Measurements from ENCODE around the gene ACY1. TPM values are rescaled to one million over a fixed set of nuclear protein-coding genes. Genes with fewer than 3 reads are reported as not detected.

Gene ACY1
- total RNA-seq, 1 experiment from 2014 or later = 62.6 TPM

- H3K18ac ChIP-seq (ENCODE audit: insufficient read length, low read depth, low read length) = no peak overlapping the region
- H3K9ac ChIP-seq (ENCODE audit: extremely low read depth, insufficient read length, low read length) = no peak overlapping the region
- no peaks in the 10 kb centered on the region for H3K9me3 ChIP-seq (ENCODE audit: control insufficient read depth, low read depth, low read length)
- Mint-ChIP-seq H3K9me3 (no peaks in the 10 kb centered on the region), H3K4me1 (peaks cover 0 to 9% of the 10 kb centered on the region in 2 experiments; a peak in 2 of 4 replicates), H3K27me3 (ENCODE audit: low read depth) (peaks cover 2% of the 10 kb centered on the region), H3K4me3 (no peak overlapping the region), H3K27ac (no peak overlapping the region), H3K36me3 (ENCODE audit: insufficient read depth in 1 of 3, low read depth in 3 of 3) (no peaks in the 10 kb centered on the region)
- no peak for DNase-seq
- no peaks in the 10 kb centered on the region for H3K79me2 ChIP-seq (ENCODE audit: insufficient read depth, low read length)
- H3K14ac ChIP-seq (ENCODE audit: insufficient read depth, low read length) = no peak overlapping the region; the same call in 1 of the 2 replicates
- H3K23ac ChIP-seq (ENCODE audit: insufficient read length, low read depth, low read length) = no peak overlapping the region
- no peaks in the 10 kb centered on the region for H3K23me2 ChIP-seq (ENCODE audit: insufficient read length, low read depth, low read length, poor library complexity, severe bottlenecking)
- no peak overlapping the region for H2AK5ac ChIP-seq (ENCODE audit: insufficient read length, low read length)
- no peak overlapping the region for H2BK20ac ChIP-seq (ENCODE audit: low read depth, low read length, poor library complexity, severe bottlenecking)
- H4K91ac ChIP-seq (ENCODE audit: insufficient read length, low read depth, low read length) = no peak overlapping the region
- H3K27ac ChIP-seq (ENCODE audit: insufficient read length, low read depth, low read length) = no peak overlapping the region
- H3K4me2 ChIP-seq (ENCODE audit: insufficient read depth, insufficient read length, low read length) = no peak overlapping the region
- no peak overlapping the region for H2BK15ac ChIP-seq (ENCODE audit: low read depth, low read length)
- H2BK12ac ChIP-seq (ENCODE audit: insufficient read length, low read depth, low read length) = no peak overlapping the region
- H2AFZ ChIP-seq (ENCODE audit: low read length) = no peak overlapping the region
- H3K79me1 ChIP-seq (ENCODE audit: insufficient read depth, low read depth, low read length, poor library complexity, severe bottlenecking) = no peaks in the 10 kb centered on the region
- H3K27me3 ChIP-seq (ENCODE audit: insufficient read depth, low read length) = no peaks in the 10 kb centered on the region
- no peaks in the 10 kb centered on the region for H3K4me1 ChIP-seq (ENCODE audit: insufficient read depth, low read length)
- H4K5ac ChIP-seq (ENCODE audit: insufficient read length, low read depth, low read length) = no peak overlapping the region
- H3T11ph ChIP-seq (ENCODE audit: low read length) = no peak overlapping the region
- no peak overlapping the region for H2BK5ac ChIP-seq (ENCODE audit: insufficient read length, low read length)
- H2BK120ac ChIP-seq (ENCODE audit: low read depth, low read length, poor library complexity, severe bottlenecking) = no peak overlapping the region
- WGBS (ENCODE audit: extremely low coverage, insufficient read length, low lambda C conversion rate) = no CpG with 5 or more reads among the region's 11 CpGs
- H3K56ac ChIP-seq (ENCODE audit: insufficient read length, low read depth, low read length) = no peak overlapping the region
- no peak for TF ChIP-seq CTCF (conservative IDR thresholded peaks at IDR 0.05)
- no peak overlapping the region for H3K4ac ChIP-seq (ENCODE audit: low read depth, low read length)
- H4K8ac ChIP-seq (replicated peaks; ENCODE audit: insufficient read length, low read depth, low read length) = no peak overlapping the region
- H4K20me1 ChIP-seq (ENCODE audit: control insufficient read depth, insufficient read depth, insufficient read length) = no peaks in the 10 kb centered on the region
Observed at GRCh38 chr3:52030714-52031310, 47.5 kb downstream of the ACY1 start.

All from H9 (cell line).